Measurements from ENCODE around the gene PROM2. TPM values are rescaled to one million over a fixed set of nuclear protein-coding genes. Genes with fewer than 3 reads are reported as not detected.

PROM2 gene
- total and polyA plus RNA-seq, 10 of the 15 experiments (the other 5 are each of a cell fraction or from before 2014, with no cell fraction given): 0.01 to 0.04 TPM; not detected in 8

GRCh38 chr2:95287806-95288205, 13.6 kb downstream of the PROM2 start (continued):
- TF ChIP-seq SKIL (IDR thresholded peaks at IDR 0.05; ENCODE audit: low read depth, poor library complexity, severe bottlenecking): no peak
- no peak for TF ChIP-seq SPI1 (IDR thresholded peaks at IDR 0.05; ENCODE audit: borderline replicate concordance, insufficient read depth, low read depth, low read length)
- TF ChIP-seq CBFB (IDR thresholded peaks at IDR 0.05; ENCODE audit: low read depth): no peak
- TF ChIP-seq POU2F2 (IDR thresholded peaks at IDR 0.05; ENCODE audit: borderline replicate concordance, low read depth, low read length): no peak
- TF ChIP-seq ZNF217 (IDR thresholded peaks at IDR 0.05): no peak
- TF ChIP-seq E2F8 (IDR thresholded peaks at IDR 0.05; ENCODE audit: low read depth, partially characterized antibody): no peak
- no peak for TF ChIP-seq SMAD1 (IDR thresholded peaks at IDR 0.05; ENCODE audit: low read depth, partially characterized antibody)
- TF ChIP-seq YBX1 (IDR thresholded peaks at IDR 0.05): no peak
- no peak for TF ChIP-seq PAX5 (IDR thresholded peaks at IDR 0.05; ENCODE audit: borderline replicate concordance, low read depth, low read length)
